PC-9 (cell line): ENCODE results near the gene C16orf90. TPM values are rescaled to one million over a fixed set of nuclear protein-coding genes. Genes with fewer than 3 reads are reported as not detected.

ENCODE experiments used
- BruUV-seq: library from RNA; stranded (reverse); fragments of 400-500 nt; replicated peaks from 2 replicates; lab custom pipeline; 2021; lab: Mats Ljungman, UMichigan
- CTCF ChIA-PET: fragments of 300-600 bp; sonication (Branson Sonifier 250); formaldehyde crosslinking; loops from one replicate; lab custom pipeline; 2022; ENCODE audit warnings: antibody characterized with exemption; lab: Charles Lee
- POLR2A ChIA-PET: fragments of 300-600 bp; sonication (Branson Sonifier 250); formaldehyde crosslinking; loops from one replicate; lab custom pipeline; 2022; ENCODE audit warnings: antibody characterized with exemption; ENCODE audit not compliant: unreplicated experiment; lab: Charles Lee
- DNase-seq, 2 experiments: peaks; one replicate each; pipeline versions ENCODE4 v3.0.0 to v3.0.0-alpha.2; 2015 to 2022; ENCODE audit warnings: mixed read lengths in 1 of 2
- H2AFZ ChIP-seq: fragments of 200-600 bp; sonication (generic); 2 replicates; pipeline ENCODE4 v1.8.1; 2017; ENCODE audit warnings: antibody characterized with exemption
- H3F3A ChIP-seq: fragments of 200-600 bp; sonication (generic); 2 replicates; pipeline ENCODE4 v1.8.1; 2017; ENCODE audit warnings: antibody characterized with exemption, mild to moderate bottlenecking, low read depth; ENCODE audit not compliant: insufficient read depth
- H3K27ac ChIP-seq: fragments of 200-600 bp; sonication (generic); 2 replicates; pipeline ENCODE4 v1.6.1; 2016; ENCODE audit warnings: mixed run types
- H3K27me3 ChIP-seq: fragments of 200-600 bp; sonication (generic); 2 replicates; pipeline ENCODE4 v1.6.1; 2016; ENCODE audit warnings: low read depth, mixed run types; ENCODE audit not compliant: insufficient read depth
- H3K36me3 ChIP-seq: fragments of 200-600 bp; sonication (generic); 2 replicates; pipeline ENCODE4 v1.6.1; 2016; ENCODE audit warnings: low read depth, mixed run types
- H3K4me1 ChIP-seq: fragments of 200-600 bp; sonication (generic); replicated peaks from 2 replicates; pipeline ENCODE4 v1.6.1; 2016; ENCODE audit warnings: mixed run types; ENCODE audit not compliant: insufficient read depth
- H3K4me2 ChIP-seq: fragments of 200-600 bp; sonication (generic); 2 replicates; pipeline ENCODE4 v1.6.1; 2017; ENCODE audit warnings: mixed run types
- H3K4me3 ChIP-seq: fragments of 200-600 bp; sonication (generic); 2 replicates; pipeline ENCODE4 v1.6.1; 2016; ENCODE audit warnings: mixed run types
- H3K79me2 ChIP-seq: fragments of 200-600 bp; sonication (generic); 2 replicates; pipeline ENCODE4 v1.6.1; 2017; ENCODE audit warnings: low read depth, mixed run types
- H3K9me2 ChIP-seq: fragments of 200-600 bp; sonication (generic); 2 replicates; pipeline ENCODE4 v1.8.1; 2017; ENCODE audit warnings: mild to moderate bottlenecking; ENCODE audit not compliant: insufficient read depth
- H3K9me3 ChIP-seq: fragments of 200-600 bp; sonication (generic); 2 replicates; pipeline ENCODE4 v1.8.1; 2016; ENCODE audit warnings: low read depth; ENCODE audit not compliant: insufficient read depth
- H4K20me1 ChIP-seq: fragments of 200-600 bp; sonication (generic); 2 replicates; pipeline ENCODE4 v1.8.1; 2017; ENCODE audit not compliant: insufficient read depth
- CTCF ChIP-seq: fragments of 200-600 bp; sonication (generic); conservative IDR thresholded peaks from 2 replicates; pipeline ENCODE4 v1.6.1; 2017; ENCODE audit warnings: mixed run types, antibody characterized with exemption, mild to moderate bottlenecking, moderate library complexity
- EZH2 ChIP-seq: fragments of 200-600 bp; sonication (generic); IDR thresholded peaks from 2 replicates; pipeline ENCODE4 v1.8.0; 2017; ENCODE audit warnings: antibody characterized with exemption, low read depth
- intact Hi-C: fragments of 100-400 bp; cut with micrococcal nuclease; formaldehyde crosslinking; loops from one replicate; pipeline ENCODE4 v1.10.0; 2022; ENCODE audit not compliant: unreplicated experiment
- total RNA-seq: library from RNA; stranded (reverse); gene quantifications from 2 replicates; pipeline ENCODE4 v1.2.3, GENCODE V29; 2021

The C16orf90 gene
- total RNA-seq, 1 experiment from 2014 or later, result not detected

- Histone ChIP-seq H3K4me3 (no peak overlapping the region), H3K79me2 (no peaks in the 10 kb centered on the region), H3K9me3 (no peaks in the 10 kb centered on the region), H3K27ac (no peak overlapping the region), H3K4me2 (no peak overlapping the region), H2AFZ (no peak overlapping the region), H3K36me3 (no peaks in the 10 kb centered on the region), H4K20me1 (no peaks in the 10 kb centered on the region), H3K4me1 (no peaks in the 10 kb centered on the region), H3K27me3 (no peaks in the 10 kb centered on the region), H3F3A (no peaks in the 10 kb centered on the region), H3K9me2 (no peaks in the 10 kb centered on the region)
- ChIA-PET CTCF (no interaction called here), POLR2A (no interaction called here)
- no TSS peak for BruUV-seq
- no peak for DNase-seq
- intact Hi-C loops, result no loop called here
- TF ChIP-seq EZH2 (no peak), CTCF (no peak)
Observed at GRCh38 chr16:3538222-3538621, 42.9 kb upstream of the C16orf90 start.

- ChIA-PET CTCF (interaction anchor here (0.6 kb wide), 1 partner anchor 16 kb away, joined by 3 read pairs; no protein-coding TSS in a partner anchor), POLR2A (no interaction called here)
- intact Hi-C loops, result no loop called here
- no peak for TF ChIP-seq EZH2
- no peak for TF ChIP-seq CTCF
- no peak overlapping the region for H3K27ac ChIP-seq
- no peak overlapping the region for H3K4me2 ChIP-seq
- BruUV-seq, result no TSS peak
- DNase-seq, result no peak
- no peaks in the 10 kb centered on the region for H4K20me1 ChIP-seq
- no peaks in the 10 kb centered on the region for H3K9me2 ChIP-seq
- H3K4me3 ChIP-seq, result no peak overlapping the region
- no peaks in the 10 kb centered on the region for H3K27me3 ChIP-seq
- no peaks in the 10 kb centered on the region for H3K4me1 ChIP-seq
- no peaks in the 10 kb centered on the region for H3F3A ChIP-seq
- no peaks in the 10 kb centered on the region for H3K36me3 ChIP-seq
- no peak overlapping the region for H2AFZ ChIP-seq
- no peaks in the 10 kb centered on the region for H3K9me3 ChIP-seq
- no peaks in the 10 kb centered on the region for H3K79me2 ChIP-seq
Observed at GRCh38 chr16:3536851-3537250, 41.6 kb upstream of the C16orf90 start.

- Histone ChIP-seq H3K9me3 (no peaks in the 10 kb centered on the region), H3K36me3 (no peaks in the 10 kb centered on the region), H3K27ac (no peak overlapping the region), H3K9me2 (no peaks in the 10 kb centered on the region), H4K20me1 (no peaks in the 10 kb centered on the region), H3K4me2 (no peak overlapping the region), H3K27me3 (no peaks in the 10 kb centered on the region), H3F3A (no peaks in the 10 kb centered on the region), H2AFZ (no peak overlapping the region), H3K79me2 (no peaks in the 10 kb centered on the region), H3K4me3 (no peak overlapping the region), H3K4me1 (no peaks in the 10 kb centered on the region)
- TF ChIP-seq EZH2 (no peak), CTCF (no peak)
- no TSS peak for BruUV-seq
- POLR2A ChIA-PET, result interaction anchor here (0.6 kb wide), 1 partner anchor 108 kb away, joined by 7 read pairs; no protein-coding TSS in a partner anchor
- CTCF ChIA-PET, result no interaction called here
- no peak for DNase-seq
- intact Hi-C loops, result no loop called here
Observed at GRCh38 chr16:3536271-3536731, 41.0 kb upstream of the C16orf90 start.
